ENCODE measurements around the gene BRINP3.
"Not testable (repeated sequence)": the region's sequence is repeated elsewhere in the genome, so short reads cannot be mapped to it uniquely, and the experiment has no call there.

BRINP3 gene

GRCh38 chr1:190179817-190180216 lies 297.8 kb downstream of the BRINP3 start:
- no peak for DNase-seq (ENCODE audit: low read depth)

GRCh38 chr1:190178827-190179226 lies 298.8 kb downstream of the BRINP3 start:
- no peak for DNase-seq (ENCODE audit: low read depth)

GRCh38 chr1:190177555-190177954 lies 300.1 kb downstream of the BRINP3 start:
- no peak for DNase-seq (ENCODE audit: low read depth)

DNA sequence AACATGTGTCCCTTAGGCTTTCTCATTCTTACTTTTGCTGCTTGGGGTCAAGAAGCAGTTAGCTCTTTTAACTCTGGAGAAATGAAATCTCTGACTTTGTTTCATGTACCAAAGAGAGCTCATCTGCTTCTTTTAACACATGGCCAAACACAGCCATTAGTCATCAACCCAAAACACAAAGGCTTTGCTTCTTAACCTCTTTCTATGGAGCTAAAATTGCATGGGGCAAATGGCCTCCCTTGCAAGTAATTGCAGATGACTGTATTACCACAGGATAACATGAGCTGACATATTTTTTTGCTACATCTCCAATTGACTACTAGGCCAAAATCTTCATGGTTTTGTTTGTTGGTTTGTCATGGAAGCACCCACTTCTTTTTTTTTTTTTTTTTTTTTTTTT lies 300.9 kb downstream of the BRINP3 start:
- no peak for DNase-seq (ENCODE audit: low read depth)

DNA sequence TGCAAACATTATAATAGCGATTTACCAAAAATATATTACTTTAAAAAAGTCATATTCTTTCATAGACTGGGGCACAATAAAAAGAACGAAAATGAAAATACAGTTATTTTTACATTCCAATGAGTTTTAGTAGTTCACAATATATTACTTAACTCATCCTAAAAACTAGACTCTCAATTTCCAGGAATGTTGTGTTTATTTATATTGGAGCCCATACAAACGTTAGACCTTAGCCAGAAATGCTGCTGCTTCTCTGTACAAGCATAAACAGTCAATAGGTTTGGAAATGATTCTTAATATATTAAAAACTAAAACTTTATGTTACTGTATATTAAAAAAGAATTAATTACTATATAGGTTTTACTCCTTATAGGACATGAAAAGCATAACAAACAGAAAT lies 302.3 kb downstream of the BRINP3 start:
- no peak for DNase-seq (ENCODE audit: low read depth)

DNA sequence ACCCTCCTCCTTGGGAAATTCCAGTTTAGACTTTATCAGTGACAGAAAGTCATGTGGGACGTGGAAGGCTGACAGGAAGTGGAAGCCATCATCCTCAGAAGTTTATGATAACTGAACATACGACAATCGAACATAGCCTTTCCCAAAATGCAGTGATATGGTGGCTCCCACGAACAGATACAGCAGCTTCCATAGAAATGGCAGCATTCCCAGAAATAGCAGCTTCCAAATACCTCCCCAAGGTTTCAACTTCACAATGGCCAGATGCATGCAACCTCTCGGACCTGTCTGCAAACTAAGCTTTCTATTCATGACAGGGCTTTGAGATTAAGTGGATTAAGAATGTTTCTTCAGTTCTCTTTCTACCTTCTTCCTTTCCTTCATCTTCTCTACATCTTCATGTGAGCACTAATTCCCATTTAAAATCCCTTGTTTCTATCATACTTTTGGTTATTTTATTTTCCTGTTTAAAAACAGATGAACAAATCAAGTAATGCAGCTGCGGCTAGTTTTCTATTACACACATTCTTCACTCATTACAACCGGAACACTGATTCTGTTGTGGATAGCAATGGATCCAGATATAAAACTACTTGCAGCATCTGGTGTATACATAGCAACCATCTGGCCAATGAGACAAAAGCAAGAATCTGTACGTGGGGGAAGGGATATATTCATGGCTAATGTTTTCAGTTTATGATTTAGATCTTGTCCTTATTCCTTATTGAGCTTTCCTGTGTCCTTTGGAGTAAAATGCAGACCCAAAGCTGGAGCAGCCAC lies 304.8 kb downstream of the BRINP3 start:
- DNase-seq (ENCODE audit: low read depth) = no peak

DNA sequence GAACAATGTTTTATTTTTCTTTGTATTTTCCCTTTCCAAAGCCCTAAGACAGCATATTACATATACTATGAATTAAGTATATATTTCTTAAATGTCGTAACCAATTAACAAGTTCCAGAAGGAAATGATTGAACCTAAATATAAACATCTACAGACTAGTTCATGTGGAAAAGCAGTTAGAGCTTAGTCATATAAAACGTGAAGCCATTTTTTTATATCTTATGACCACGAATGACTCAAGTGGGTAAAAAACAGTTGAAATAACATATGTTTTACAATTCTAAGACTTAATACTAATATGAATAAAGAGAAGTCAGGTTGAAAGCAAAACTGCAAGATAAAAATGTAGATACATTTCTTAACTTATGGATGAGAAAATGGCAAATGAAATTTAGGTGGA lies 307.3 kb downstream of the BRINP3 start:
- no peak for DNase-seq (ENCODE audit: low read depth)

DNA sequence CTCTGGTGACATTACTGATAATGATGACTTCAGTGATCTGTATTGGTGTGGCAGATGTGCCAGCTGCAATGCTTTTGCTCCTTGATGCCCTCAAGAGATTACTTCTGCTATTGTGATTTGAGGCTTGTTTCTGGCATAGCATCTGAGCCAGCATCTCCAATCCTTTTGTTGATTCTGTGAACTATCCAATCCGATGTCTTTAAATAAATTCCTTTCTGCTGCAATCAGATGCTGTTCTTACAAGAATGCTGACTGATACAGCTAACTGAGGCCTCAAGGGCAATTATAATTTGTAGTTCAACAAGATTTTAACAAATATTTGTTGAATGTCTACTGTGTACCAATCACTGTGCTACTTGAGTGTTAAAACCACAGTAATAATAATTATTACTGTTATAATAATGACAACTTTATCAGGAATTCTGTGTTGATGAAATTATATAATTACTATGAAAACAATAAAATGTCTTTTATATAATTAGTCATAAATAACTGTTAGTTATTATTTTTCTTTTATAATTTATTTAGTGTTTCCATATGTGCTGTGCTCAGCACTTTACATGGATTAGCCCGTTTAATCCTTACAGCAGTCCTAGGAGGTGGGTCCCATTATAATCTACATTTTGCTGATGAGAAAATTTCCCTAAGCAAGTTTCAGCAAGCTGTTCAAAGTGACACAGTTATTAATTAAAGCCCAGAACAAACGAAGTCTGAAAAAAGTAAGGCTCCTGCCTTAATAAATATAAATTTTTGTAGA lies 308.2 kb downstream of the BRINP3 start:
- DNase-seq (ENCODE audit: low read depth) = no peak

DNA sequence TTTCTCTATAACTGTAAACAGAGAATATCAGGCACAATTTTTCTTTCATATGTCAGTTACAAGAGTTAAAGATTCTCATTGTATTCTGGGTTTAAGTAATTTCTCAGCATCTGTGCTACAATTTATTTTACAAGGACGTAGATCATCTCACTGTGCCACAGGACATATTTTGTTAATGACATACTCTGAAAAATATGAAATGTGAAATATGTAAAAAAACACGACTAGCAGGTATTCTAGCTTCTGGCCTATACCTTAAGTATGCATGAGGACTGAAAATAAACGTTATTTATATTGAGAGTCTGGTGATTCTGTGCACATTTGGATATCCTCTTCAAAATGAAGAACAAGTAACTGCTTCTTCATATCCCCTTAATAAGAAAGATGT lies 308.8 kb downstream of the BRINP3 start:
- DNase-seq (ENCODE audit: low read depth) = no peak

- DNase-seq (ENCODE audit: low read depth) = no peak
Observed at GRCh38 chr1:190168116-190168892, 309.4 kb downstream of the BRINP3 start.

- no peak for DNase-seq (ENCODE audit: low read depth)
Observed at GRCh38 chr1:190159146-190159545, 318.5 kb downstream of the BRINP3 start.

DNA sequence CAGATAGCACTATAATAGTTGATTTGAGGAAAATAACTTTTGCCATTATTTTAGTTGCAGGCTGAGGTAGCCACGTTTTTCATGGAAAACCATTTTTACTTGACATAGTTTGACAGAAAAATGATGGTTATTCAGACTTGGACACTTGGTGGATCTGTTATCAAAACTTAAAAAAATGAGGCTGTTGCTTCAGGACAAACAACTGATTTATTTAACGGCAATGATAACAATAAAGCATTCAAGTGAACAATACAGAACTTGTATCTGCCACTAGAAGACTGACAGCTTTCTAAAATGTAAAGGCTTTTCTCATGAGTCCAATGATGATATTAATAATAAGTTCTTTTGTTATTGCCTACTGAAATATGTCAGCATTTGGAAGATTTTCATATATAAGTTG lies 322.9 kb downstream of the BRINP3 start:
- DNase-seq (ENCODE audit: low read depth) = no peak

DNA sequence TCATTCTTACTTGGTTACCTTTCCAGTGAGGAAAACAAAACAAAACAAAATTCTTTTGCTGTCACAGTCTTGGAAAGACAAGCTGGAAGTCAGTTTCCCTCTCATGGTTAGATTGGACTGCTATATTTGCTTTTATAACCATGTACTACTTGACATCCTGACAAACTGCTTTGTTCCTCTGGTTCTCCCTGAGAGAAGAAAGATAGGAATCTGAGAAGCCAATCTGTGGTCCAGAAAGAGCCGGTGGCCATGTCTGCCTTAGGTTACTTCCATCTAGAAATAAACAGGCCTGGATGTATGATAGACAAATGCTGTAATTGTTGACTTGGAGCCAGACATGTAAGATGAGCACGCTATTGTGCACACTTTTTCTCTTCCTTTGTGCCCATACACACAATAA lies 330.0 kb downstream of the BRINP3 start:
- DNase-seq (ENCODE audit: low read depth) = no peak

- no peak for DNase-seq (ENCODE audit: low read depth)
Observed at GRCh38 chr1:190144650-190145049, 333.0 kb downstream of the BRINP3 start.

DNA sequence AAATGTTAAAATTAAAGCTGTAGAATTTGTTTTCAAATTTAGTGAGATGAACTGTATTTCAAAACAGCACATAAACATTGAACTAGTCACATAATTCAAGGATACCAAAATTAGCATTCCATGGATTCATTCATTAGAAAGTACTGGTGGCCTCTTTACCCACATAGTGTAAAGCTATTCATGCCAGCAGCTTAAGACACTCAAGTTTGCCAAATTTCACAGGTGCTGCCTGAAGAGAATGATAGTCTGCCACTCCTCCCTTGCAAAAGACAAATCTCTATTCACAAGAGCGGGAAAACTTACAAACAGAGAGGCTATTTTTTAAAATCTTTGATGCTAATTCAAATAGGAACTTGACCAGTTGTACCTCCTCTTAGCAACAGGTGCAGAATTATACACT lies 337.0 kb downstream of the BRINP3 start:
- DNase-seq (ENCODE audit: low read depth) = no peak

DNA sequence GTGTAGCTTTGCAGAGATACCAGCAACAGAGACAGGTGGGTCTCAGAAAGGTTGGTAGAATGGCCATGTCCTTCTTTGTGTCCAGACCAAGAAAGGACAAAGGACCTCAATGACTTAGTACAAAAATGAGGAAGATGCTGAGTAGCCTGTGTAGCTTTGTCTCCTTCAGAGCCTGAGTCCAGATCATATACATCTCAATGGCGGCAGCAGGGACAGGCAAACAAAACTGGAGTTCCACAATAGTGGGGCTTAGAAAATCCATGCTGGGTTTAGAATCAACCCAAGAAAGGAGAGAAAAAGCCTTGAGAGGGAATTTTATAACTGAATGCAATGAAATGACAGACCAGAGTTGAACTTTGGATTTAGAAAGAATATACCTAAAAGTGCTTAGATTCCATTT lies 339.0 kb downstream of the BRINP3 start:
- no peak for DNase-seq (ENCODE audit: low read depth)

DNA sequence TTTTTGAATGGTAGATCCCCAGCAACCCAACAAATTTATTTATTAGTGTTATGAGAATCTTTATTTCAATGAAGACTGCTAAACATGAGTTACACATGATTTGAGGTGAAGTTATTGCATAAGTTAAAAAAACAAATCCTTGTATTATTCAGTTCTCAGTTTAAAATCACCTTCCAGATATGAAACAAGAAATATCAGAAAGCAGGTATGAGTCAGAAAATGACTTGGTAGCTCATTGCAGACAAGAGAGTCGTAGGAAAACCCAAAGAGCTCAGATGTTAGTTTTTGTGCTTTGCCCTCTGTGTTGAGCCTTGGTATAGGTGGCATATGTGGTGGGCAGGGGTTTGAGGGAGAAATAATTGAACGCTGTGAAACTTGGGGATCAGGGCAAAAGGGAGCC lies 339.4 kb downstream of the BRINP3 start:
- no peak for DNase-seq (ENCODE audit: low read depth)

GRCh38 chr1:190129366-190129765 lies 348.3 kb downstream of the BRINP3 start:
- no peak for DNase-seq (ENCODE audit: low read depth)

DNA sequence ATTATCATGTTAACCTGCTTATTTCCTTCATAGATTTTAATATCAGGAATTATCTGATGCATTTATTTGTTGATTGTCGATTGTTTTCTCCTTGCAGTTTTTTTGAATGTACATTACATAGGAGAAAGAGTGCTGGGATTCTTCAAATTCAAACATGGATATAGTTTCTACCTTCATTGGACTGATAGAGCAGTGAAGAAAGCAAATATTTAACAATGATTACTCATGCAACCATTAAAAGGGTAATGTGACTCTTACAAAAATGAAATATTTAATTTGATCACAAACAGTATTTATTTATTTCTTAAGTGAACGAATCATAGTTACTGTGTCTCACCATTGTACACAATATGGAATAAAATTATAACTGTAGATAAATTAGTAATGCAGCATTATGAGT lies 350.9 kb downstream of the BRINP3 start:
- no peak for DNase-seq (ENCODE audit: low read depth)

GRCh38 chr1:190124068-190124467 lies 353.6 kb downstream of the BRINP3 start:
- no peak for DNase-seq (ENCODE audit: low read depth)

- not testable (repeated sequence) for DNase-seq (ENCODE audit: low read depth)
Observed at GRCh38 chr1:190120564-190120963, 357.1 kb downstream of the BRINP3 start.

- no peak for DNase-seq (ENCODE audit: low read depth)
Observed at GRCh38 chr1:190119683-190120082, 358.0 kb downstream of the BRINP3 start.

GRCh38 chr1:190116921-190117320 lies 360.7 kb downstream of the BRINP3 start:
- no peak for DNase-seq (ENCODE audit: low read depth)

All from stimulated activated CD8-positive, alpha-beta memory T cell treated with anti-CD3 and anti-CD28 coated beads, Interleukin-12 subunit alpha, Interleukin-12 subunit beta, amount 100 ng/mL, for 4 hours (primary cell).